ENCODE results near the gene ZNF32. TPM values are rescaled to one million over a fixed set of nuclear protein-coding genes. Genes with fewer than 3 reads are reported as not detected.
A peak's percentile ranks its signal among the peaks of the same experiment; 100 is the strongest.
"Not testable (repeated sequence)": the region's sequence is repeated elsewhere in the genome, so short reads cannot be mapped to it uniquely, and the experiment has no call there.

The ZNF32 gene
- total and polyA plus RNA-seq, 7 donors = 21.3 to 108 (median 72.1) TPM

GRCh38 chr10:43647576-43647975, 1.1 kb downstream of the ZNF32 start:
- H3K4me1 ChIP-seq = peaks cover 0 to 17% (median 8%) of the 10 kb centered on the region in 4 donors
- intact Hi-C loops (cut with DNase I) = no loop called here
- H3K9me3 ChIP-seq = peaks cover 29 to 42% (median 35%) of the 10 kb centered on the region in 4 donors
- peaks cover 31 to 42% (median 34%) of the 10 kb centered on the region in 4 donors for H3K36me3 ChIP-seq
- no peaks in the 10 kb centered on the region for H3K27me3 ChIP-seq
- WGBS, 2 donors = 98% methylated on average over 6 of the region's 6 CpGs
- peak overlapping the region in 3 of 4 donors; percentile 72 to 90 (median 87) for H3K4me3 ChIP-seq
- H3K27ac ChIP-seq = no peak overlapping the region
- no peak for DNase-seq
- TF ChIP-seq EP300 (IDR thresholded peaks at IDR 0.05) (no peak), POLR2AphosphoS5 (IDR thresholded peaks at IDR 0.05) (no peak), POLR2A (IDR thresholded peaks at IDR 0.05) (no peak)
- TF ChIP-seq, protein P1, sequence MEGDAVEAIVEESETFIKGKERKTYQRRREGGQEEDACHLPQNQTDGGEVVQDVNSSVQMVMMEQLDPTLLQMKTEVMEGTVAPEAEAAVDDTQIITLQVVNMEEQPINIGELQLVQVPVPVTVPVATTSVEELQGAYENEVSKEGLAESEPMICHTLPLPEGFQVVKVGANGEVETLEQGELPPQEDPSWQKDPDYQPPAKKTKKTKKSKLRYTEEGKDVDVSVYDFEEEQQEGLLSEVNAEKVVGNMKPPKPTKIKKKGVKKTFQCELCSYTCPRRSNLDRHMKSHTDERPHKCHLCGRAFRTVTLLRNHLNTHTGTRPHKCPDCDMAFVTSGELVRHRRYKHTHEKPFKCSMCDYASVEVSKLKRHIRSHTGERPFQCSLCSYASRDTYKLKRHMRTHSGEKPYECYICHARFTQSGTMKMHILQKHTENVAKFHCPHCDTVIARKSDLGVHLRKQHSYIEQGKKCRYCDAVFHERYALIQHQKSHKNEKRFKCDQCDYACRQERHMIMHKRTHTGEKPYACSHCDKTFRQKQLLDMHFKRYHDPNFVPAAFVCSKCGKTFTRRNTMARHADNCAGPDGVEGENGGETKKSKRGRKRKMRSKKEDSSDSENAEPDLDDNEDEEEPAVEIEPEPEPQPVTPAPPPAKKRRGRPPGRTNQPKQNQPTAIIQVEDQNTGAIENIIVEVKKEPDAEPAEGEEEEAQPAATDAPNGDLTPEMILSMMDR (IDR thresholded peaks at IDR 0.05) = no peak

- peaks cover 0 to 17% (median 8%) of the 10 kb centered on the region in 4 donors for H3K4me1 ChIP-seq
- no peak overlapping the region for H3K27ac ChIP-seq
- no peak for DNase-seq
- no peak overlapping the region for H3K4me3 ChIP-seq
- TF ChIP-seq POLR2AphosphoS5 (IDR thresholded peaks at IDR 0.05) = no peak
- TF ChIP-seq EP300 (IDR thresholded peaks at IDR 0.05) = no peak
- TF ChIP-seq POLR2A (IDR thresholded peaks at IDR 0.05) = no peak
- TF ChIP-seq, protein P1 (IDR thresholded peaks at IDR 0.05) = no peak
- H3K27me3 ChIP-seq = no peaks in the 10 kb centered on the region
- WGBS, 2 donors = 96 to 99% methylated on average over 4 of the region's 4 CpGs
- peaks cover 29 to 53% (median 44%) of the 10 kb centered on the region in 4 donors for H3K9me3 ChIP-seq
- H3K36me3 ChIP-seq = peaks cover 31 to 51% (median 34%) of the 10 kb centered on the region in 4 donors
- intact Hi-C loops (cut with DNase I) = no loop called here
Observed at GRCh38 chr10:43645866-43646265, 2.8 kb downstream of the ZNF32 start.

DNA sequence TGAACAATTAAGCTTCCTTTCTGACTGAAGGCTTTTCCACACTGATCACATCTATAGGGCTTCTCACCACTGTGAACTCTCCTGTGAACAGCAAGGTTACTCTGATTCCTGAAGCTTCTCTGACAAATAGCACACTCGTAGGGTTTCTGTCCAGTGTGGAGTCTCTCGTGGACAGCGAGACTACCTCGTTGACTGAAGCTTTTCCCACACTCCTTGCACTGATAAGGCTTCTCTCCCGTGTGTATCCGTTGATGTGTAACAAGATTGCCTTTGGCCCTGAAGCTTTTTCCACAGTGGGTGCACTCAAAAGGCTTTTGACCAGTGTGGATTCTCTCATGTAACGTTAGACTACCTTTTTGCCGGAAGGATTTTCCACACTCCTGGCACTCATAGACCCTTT, 4.4 kb downstream of the ZNF32 start:
- Histone ChIP-seq H3K27ac (no peak overlapping the region), H3K4me1 (peaks cover 0 to 13% (median 6%) of the 10 kb centered on the region in 4 donors), H3K9me3 (peaks cover 29 to 60% (median 49%) of the 10 kb centered on the region in 4 donors), H3K4me3 (no peak overlapping the region), H3K36me3 (peaks cover 31 to 51% (median 34%) of the 10 kb centered on the region in 4 donors), H3K27me3 (no peaks in the 10 kb centered on the region)
- TF ChIP-seq EP300 (IDR thresholded peaks at IDR 0.05) (no peak), POLR2A (IDR thresholded peaks at IDR 0.05) (no peak), POLR2AphosphoS5 (IDR thresholded peaks at IDR 0.05) (no peak)
- TF ChIP-seq, protein P1 (IDR thresholded peaks at IDR 0.05) = no peak
- 96 to 98% methylated on average over 8 of the region's 8 CpGs for WGBS, 2 donors
- DNase-seq = no peak
- intact Hi-C loops (cut with DNase I) = no loop called here

GRCh38 chr10:43640603-43641002, 8.1 kb downstream of the ZNF32 start:
- peaks cover 26 to 39% (median 29%) of the 10 kb centered on the region in 4 donors for H3K36me3 ChIP-seq
- H3K4me3 ChIP-seq = no peak overlapping the region
- TF ChIP-seq, protein P1 (IDR thresholded peaks at IDR 0.05) = no peak
- no peak for TF ChIP-seq EP300 (IDR thresholded peaks at IDR 0.05)
- TF ChIP-seq POLR2AphosphoS5 (IDR thresholded peaks at IDR 0.05) = no peak
- no peak for TF ChIP-seq POLR2A (IDR thresholded peaks at IDR 0.05)
- H3K27ac ChIP-seq = no peak overlapping the region
- no peaks in the 10 kb centered on the region for H3K4me1 ChIP-seq
- no peak for DNase-seq
- no peaks in the 10 kb centered on the region for H3K27me3 ChIP-seq
- intact Hi-C loops (cut with DNase I) = no loop called here
- H3K9me3 ChIP-seq = peaks cover 26 to 55% (median 39%) of the 10 kb centered on the region in 4 donors

- H3K4me3 ChIP-seq; H3K27me3 ChIP-seq; H3K36me3 ChIP-seq; H3K4me1 ChIP-seq; intact Hi-C loops (cut with DNase I); H3K27ac ChIP-seq; DNase-seq: not testable (repeated sequence)
- peaks cover 0 to 18% (median 3%) of the 10 kb centered on the region in 4 donors for H3K9me3 ChIP-seq
- 69 to 75% methylated on average over 1 of the region's 1 CpG for WGBS, 2 donors
Observed at GRCh38 chr10:43635816-43636215, 12.9 kb downstream of the ZNF32 start.
